CD4-positive, alpha-beta T cell treated with Interleukin-12 subunit alpha and Interleukin-12 subunit beta, for 1 hour (primary cell): Measurements from ENCODE around the gene MTHFD1L.
"Not testable (repeated sequence)": the region's sequence is repeated elsewhere in the genome, so short reads cannot be mapped to it uniquely, and the experiment has no call there.

Experiments
- DNase-seq: peaks from one replicate; pipeline ENCODE4 v3.0.0-alpha.2; 2020

MTHFD1L gene

GRCh38 chr6:151075005-151075404 is 209.5 kb downstream of the MTHFD1L start:
- DNase-seq: no peak

- DNase-seq: no peak
These were observed 210.0 kb downstream of the MTHFD1L start for GRCh38 chr6:151075527-151075926.

GRCh38 chr6:151075930-151076555 is 210.5 kb downstream of the MTHFD1L start:
- DNase-seq: no peak

GRCh38 chr6:151078655-151079054 is 213.2 kb downstream of the MTHFD1L start:
- DNase-seq: no peak

GRCh38 chr6:151081656-151082055 is 216.2 kb downstream of the MTHFD1L start:
- DNase-seq: no peak

GRCh38 chr6:151082079-151082478 is 216.6 kb downstream of the MTHFD1L start:
- DNase-seq: no peak

GRCh38 chr6:151084275-151084674 is 218.8 kb downstream of the MTHFD1L start:
- DNase-seq: no peak

GRCh38 chr6:151087055-151087454 is 221.6 kb downstream of the MTHFD1L start:
- not testable (repeated sequence) for DNase-seq

- DNase-seq: no peak
These were observed 222.5 kb downstream of the MTHFD1L start for GRCh38 chr6:151087861-151088598.

GRCh38 chr6:151088599-151088935 is 223.1 kb downstream of the MTHFD1L start:
- DNase-seq: no peak

- DNase-seq: no peak
These were observed 223.5 kb downstream of the MTHFD1L start for GRCh38 chr6:151088963-151089362.

GRCh38 chr6:151089978-151090377 is 224.5 kb downstream of the MTHFD1L start:
- no peak for DNase-seq

GRCh38 chr6:151091571-151091970 is 226.1 kb downstream of the MTHFD1L start:
- no peak for DNase-seq

GRCh38 chr6:151092591-151092990 is 227.1 kb downstream of the MTHFD1L start:
- no peak for DNase-seq

GRCh38 chr6:151093706-151094105 is 228.2 kb downstream of the MTHFD1L start:
- DNase-seq: no peak

GRCh38 chr6:151095538-151096254 is 230.2 kb downstream of the MTHFD1L start:
- no peak for DNase-seq

- no peak for DNase-seq
These were observed 230.7 kb downstream of the MTHFD1L start for GRCh38 chr6:151096255-151096612.

GRCh38 chr6:151096691-151097606 is 231.4 kb downstream of the MTHFD1L start:
- DNase-seq: no peak

- DNase-seq: no peak
These were observed 232.7 kb downstream of the MTHFD1L start for GRCh38 chr6:151098166-151098565.

- DNase-seq: no peak
These were observed 234.8 kb downstream of the MTHFD1L start for GRCh38 chr6:151100326-151100725.

GRCh38 chr6:151101161-151101815 is 235.8 kb downstream of the MTHFD1L start:
- DNase-seq: no peak
